Measurements from ENCODE around the gene ITPR1. TPM values are rescaled to one million over a fixed set of nuclear protein-coding genes. Genes with fewer than 3 reads are reported as not detected.

Gene ITPR1
- total and polyA plus RNA-seq, 8 donors = 34.8 to 57.3 (median 42.0) TPM

DNA sequence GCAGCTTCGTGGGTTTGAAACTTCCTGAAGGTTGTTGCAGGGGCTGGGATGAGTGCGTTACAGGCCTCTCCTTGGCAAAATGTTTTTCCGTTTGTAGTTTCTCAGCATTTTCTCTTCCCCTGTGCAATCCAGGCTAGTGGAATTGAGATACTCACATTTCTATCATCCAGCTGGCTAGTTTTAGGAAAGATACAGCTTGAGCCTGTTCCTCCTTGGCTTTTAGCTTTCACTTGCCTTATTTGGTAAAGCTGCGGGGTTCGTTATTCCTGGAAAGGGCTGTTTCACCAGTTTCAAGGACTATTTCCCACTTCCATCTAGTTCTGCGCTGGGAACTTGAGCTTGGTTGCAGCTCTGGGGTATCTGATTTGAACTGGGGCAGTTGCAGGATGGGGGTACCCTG lies 90.3 kb downstream of the ITPR1 start:
- H3K27me3 ChIP-seq = no peaks in the 10 kb centered on the region
- intact Hi-C loops (cut with DNase I) = no loop called here
- TF ChIP-seq, protein P1, sequence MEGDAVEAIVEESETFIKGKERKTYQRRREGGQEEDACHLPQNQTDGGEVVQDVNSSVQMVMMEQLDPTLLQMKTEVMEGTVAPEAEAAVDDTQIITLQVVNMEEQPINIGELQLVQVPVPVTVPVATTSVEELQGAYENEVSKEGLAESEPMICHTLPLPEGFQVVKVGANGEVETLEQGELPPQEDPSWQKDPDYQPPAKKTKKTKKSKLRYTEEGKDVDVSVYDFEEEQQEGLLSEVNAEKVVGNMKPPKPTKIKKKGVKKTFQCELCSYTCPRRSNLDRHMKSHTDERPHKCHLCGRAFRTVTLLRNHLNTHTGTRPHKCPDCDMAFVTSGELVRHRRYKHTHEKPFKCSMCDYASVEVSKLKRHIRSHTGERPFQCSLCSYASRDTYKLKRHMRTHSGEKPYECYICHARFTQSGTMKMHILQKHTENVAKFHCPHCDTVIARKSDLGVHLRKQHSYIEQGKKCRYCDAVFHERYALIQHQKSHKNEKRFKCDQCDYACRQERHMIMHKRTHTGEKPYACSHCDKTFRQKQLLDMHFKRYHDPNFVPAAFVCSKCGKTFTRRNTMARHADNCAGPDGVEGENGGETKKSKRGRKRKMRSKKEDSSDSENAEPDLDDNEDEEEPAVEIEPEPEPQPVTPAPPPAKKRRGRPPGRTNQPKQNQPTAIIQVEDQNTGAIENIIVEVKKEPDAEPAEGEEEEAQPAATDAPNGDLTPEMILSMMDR (IDR thresholded peaks at IDR 0.05) = no peak
- peak in 2 of 4 donors; percentile 29 to 52 for DNase-seq
- H3K4me3 ChIP-seq = no peak overlapping the region
- H3K9me3 ChIP-seq = no peaks in the 10 kb centered on the region
- no peaks in the 10 kb centered on the region for H3K36me3 ChIP-seq
- H3K4me1 ChIP-seq = peaks cover 15 to 40% of the 10 kb centered on the region in 2 donors
- ATAC-seq = peak; percentile 64
- peak overlapping the region; percentile 60 to 74 for H3K27ac ChIP-seq

DNA sequence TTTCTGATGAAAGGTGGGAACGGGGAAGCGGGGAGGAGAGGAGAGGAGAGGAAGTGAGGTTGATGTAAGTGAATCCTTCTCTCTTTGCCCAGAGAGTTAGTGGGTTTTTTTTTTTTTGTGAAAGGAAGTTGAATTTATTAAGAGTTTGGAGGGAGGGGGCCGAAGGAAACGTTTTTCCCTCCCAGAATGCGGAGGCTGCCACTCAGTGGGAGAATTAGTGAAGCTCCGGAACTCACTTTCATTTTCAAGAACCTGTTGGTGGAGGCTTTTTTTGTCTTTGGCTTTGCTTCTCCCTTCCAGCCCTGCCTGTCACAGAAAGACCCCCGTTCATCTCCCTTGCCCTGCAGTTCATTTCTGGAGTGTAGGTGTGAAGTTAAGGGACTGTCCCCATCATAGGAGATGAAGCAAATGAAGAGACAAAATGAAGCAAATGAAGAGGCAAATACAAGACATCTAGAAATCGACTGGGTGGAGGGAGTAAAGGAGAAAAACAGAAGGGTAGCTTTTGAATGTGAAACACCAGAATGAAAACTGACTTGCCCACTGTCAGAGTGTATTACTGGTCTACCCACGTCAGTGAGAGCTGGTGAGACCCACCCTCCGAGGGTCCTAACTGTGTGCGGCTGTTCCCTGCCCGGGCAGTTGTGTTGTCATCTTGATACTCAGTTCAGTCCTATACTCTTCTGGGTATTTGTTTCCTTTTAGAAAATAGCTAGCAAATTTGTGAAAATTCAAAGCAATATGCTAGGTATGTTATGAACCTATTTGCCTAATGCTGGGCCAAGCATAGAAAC lies 91.5 kb downstream of the ITPR1 start:
- Histone ChIP-seq H3K4me3 (peak overlapping the region; percentile 3 to 13), H3K27me3 (no peaks in the 10 kb centered on the region), H3K9me3 (no peaks in the 10 kb centered on the region), H3K4me1 (peaks cover 15 to 46% of the 10 kb centered on the region in 2 donors), H3K27ac (peak overlapping the region; percentile 60 to 74), H3K36me3 (no peaks in the 10 kb centered on the region)
- TF ChIP-seq, protein P1 (IDR thresholded peaks at IDR 0.05) = no peak
- intact Hi-C loops (cut with DNase I) = no loop called here
- ATAC-seq = peak; percentile 64
- peak in 2 of 4 donors; percentile 36 to 47 for DNase-seq

DNA sequence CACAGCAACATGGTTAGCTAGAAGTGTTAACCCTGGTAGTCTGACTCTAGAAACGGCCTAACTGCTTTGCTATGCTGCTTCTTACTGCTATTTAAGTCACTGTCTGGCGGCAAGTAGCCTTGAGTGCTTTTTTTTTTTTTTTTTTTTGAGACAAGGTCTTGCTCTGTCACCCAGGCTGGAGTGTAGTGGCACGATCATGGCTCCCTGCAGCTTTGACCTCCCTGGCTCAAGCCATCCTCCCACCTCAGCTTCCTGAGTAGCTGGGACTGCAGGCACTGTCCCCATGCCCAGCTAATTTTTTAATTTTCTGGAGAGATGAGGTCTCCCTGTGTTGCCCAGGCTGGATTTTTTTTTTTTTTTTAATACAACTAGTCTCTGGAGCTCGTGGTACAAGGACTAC lies 93.2 kb downstream of the ITPR1 start:
- intact Hi-C loops (cut with DNase I) = no loop called here
- Histone ChIP-seq H3K36me3 (no peaks in the 10 kb centered on the region), H3K27ac (no peak overlapping the region), H3K9me3 (peaks cover 0 to 2% of the 10 kb centered on the region in 2 donors), H3K4me3 (no peak overlapping the region), H3K4me1 (peaks cover 15 to 44% of the 10 kb centered on the region in 2 donors), H3K27me3 (no peaks in the 10 kb centered on the region)
- DNase-seq = no peak
- TF ChIP-seq, protein P1 (IDR thresholded peaks at IDR 0.05) = no peak
- ATAC-seq = no peak

DNA sequence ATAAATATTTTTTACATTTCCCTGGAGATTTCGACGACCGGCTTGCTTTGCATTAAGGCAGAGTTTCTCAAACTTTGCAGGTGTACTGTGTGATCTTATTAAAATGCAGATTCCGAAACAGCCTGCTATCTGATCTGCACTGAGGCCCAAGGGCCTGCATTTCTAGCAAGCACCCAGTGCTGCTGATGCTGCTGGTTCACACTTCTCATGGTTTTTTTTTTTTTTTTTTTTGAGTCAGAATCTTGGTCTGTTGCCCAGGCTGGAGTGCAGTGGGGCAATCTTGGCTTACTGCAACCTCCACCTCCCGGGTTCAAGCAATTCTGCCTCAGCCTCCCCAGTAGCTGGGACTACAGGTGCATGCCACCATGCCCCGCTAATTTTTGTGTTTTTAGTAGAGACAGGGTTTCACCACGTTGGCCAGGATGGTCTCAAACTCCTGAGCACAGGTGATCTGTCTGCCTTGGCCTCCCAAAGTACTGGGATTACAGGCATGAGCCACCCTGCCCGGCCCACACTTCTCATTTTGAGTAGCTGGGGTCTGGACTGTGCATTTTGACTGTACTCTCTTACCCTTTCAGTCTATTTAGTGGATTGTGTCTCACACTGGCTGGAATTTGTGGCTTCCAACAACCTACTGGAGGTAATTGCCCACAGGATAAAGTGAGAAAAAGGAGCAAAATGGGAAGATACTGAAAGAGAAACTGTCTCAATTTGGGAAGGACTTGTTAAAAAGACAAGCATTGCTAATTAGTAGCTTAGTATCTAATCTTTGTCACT lies 94.1 kb downstream of the ITPR1 start:
- intact Hi-C loops (cut with DNase I) = no loop called here
- ATAC-seq (no peak), DNase-seq (no peak)
- no peak overlapping the region for H3K27ac ChIP-seq
- no peaks in the 10 kb centered on the region for H3K36me3 ChIP-seq
- TF ChIP-seq, protein P1 (IDR thresholded peaks at IDR 0.05) = no peak
- H3K4me3 ChIP-seq = no peak overlapping the region
- peaks cover 8 to 40% of the 10 kb centered on the region in 2 donors for H3K4me1 ChIP-seq
- no peaks in the 10 kb centered on the region for H3K27me3 ChIP-seq
- peaks cover 0 to 2% of the 10 kb centered on the region in 2 donors for H3K9me3 ChIP-seq

DNA sequence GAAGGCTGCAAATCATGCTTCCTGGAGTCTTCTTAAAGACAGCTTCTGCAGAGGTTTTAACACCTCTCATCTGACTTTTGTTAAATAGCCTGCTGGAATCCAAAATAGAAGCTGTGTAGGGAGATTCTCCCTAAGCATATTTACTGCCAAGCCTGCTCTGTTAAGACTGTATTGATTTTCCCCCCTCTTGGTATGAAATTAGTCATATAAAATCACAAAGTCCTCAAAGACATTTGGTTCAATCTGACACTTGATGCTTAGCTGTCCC lies 94.6 kb downstream of the ITPR1 start:
- Histone ChIP-seq H3K27me3 (no peaks in the 10 kb centered on the region), H3K36me3 (no peaks in the 10 kb centered on the region), H3K9me3 (peaks cover 0 to 2% of the 10 kb centered on the region in 2 donors), H3K27ac (no peak overlapping the region), H3K4me3 (no peak overlapping the region), H3K4me1 (peaks cover 8 to 35% of the 10 kb centered on the region in 2 donors)
- ATAC-seq (no peak), DNase-seq (no peak)
- intact Hi-C loops (cut with DNase I) = no loop called here
- TF ChIP-seq, protein P1 (IDR thresholded peaks at IDR 0.05) = no peak

All from left lung (tissue), 10 donors.